ENCODE results near the gene ROCK2.

DNA sequence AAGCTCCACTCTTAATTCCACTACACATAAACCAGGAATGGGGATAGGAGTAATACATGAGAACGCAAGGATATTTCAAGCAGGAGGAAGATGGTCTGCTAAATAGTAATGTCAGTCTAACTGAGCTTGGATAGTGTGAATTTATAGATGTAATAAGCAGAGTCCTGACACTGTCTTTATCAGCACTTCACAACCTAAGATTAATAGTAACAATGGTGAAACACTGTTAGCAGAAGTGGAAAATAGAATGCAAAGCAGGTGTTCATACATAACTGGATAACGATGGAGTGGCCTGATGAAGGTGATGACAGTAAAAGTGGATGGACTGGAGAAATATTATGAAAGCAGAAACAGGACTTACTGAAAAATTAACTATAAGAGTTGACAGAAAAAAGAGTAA, 80.4 kb downstream of the ROCK2 start:
- TF ChIP-seq, protein P1, sequence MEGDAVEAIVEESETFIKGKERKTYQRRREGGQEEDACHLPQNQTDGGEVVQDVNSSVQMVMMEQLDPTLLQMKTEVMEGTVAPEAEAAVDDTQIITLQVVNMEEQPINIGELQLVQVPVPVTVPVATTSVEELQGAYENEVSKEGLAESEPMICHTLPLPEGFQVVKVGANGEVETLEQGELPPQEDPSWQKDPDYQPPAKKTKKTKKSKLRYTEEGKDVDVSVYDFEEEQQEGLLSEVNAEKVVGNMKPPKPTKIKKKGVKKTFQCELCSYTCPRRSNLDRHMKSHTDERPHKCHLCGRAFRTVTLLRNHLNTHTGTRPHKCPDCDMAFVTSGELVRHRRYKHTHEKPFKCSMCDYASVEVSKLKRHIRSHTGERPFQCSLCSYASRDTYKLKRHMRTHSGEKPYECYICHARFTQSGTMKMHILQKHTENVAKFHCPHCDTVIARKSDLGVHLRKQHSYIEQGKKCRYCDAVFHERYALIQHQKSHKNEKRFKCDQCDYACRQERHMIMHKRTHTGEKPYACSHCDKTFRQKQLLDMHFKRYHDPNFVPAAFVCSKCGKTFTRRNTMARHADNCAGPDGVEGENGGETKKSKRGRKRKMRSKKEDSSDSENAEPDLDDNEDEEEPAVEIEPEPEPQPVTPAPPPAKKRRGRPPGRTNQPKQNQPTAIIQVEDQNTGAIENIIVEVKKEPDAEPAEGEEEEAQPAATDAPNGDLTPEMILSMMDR (conservative IDR thresholded peaks at IDR 0.05; ENCODE audit: low read length): no peak
- no peak for TF ChIP-seq EZH2phosphoT487 (IDR thresholded peaks at IDR 0.05; ENCODE audit: borderline replicate concordance)

Data from Loucy (cell line).